Activated B cell treated with CpG ODN at 0.5 μM for 24 hours (primary cell): ENCODE results near the gene NPSR1. TPM values are rescaled to one million over a fixed set of nuclear protein-coding genes. Genes with fewer than 3 reads are reported as not detected.

Experiments used
- ATAC-seq: fragments of 200-7000 bp; cut with Tn5 transposase; one replicate; pipeline ENCODE4 v1.10.0; 2021; ENCODE audit warnings: low read depth, mild to moderate bottlenecking, moderate library complexity
- CTCF ChIA-PET: fragments of 350-600 bp; sonication (Branson Sonifier 250); formaldehyde crosslinking; loops from one replicate; lab custom pipeline; 2021; ENCODE audit warnings: antibody characterized with exemption; lab: Charles Lee
- POLR2A ChIA-PET: fragments of 350-600 bp; sonication (Branson Sonifier 250); formaldehyde crosslinking; loops from one replicate; lab custom pipeline; 2021; ENCODE audit warnings: antibody characterized with exemption; lab: Charles Lee
- DNase-seq: peaks from one replicate; pipeline ENCODE4 v3.0.0; 2022
- H3K27ac Mint-ChIP-seq: one replicate; pipeline ENCODE4 v1.8.0; 2020; ENCODE audit warnings: mixed read lengths
- H3K27me3 Mint-ChIP-seq: one replicate; pipeline ENCODE4 v1.8.0; 2021; ENCODE audit warnings: mixed read lengths
- H3K36me3 Mint-ChIP-seq: one replicate; pipeline ENCODE4 v1.8.0; 2021; ENCODE audit warnings: low read depth, mixed read lengths
- H3K4me1 Mint-ChIP-seq: one replicate; pipeline ENCODE4 v1.8.0; 2021; ENCODE audit warnings: mixed read lengths
- H3K4me3 Mint-ChIP-seq: one replicate; pipeline ENCODE4 v1.8.0; 2020; ENCODE audit warnings: mild to moderate bottlenecking, mixed read lengths
- H3K9me3 Mint-ChIP-seq: one replicate; pipeline ENCODE4 v1.8.0; 2020; ENCODE audit warnings: mixed read lengths
- intact Hi-C: fragments of 100-400 bp; cut with micrococcal nuclease; formaldehyde crosslinking; loops from one replicate; pipeline ENCODE4 v1.15.1; 2024
- total RNA-seq: library from RNA; stranded (reverse); gene quantifications from 2 replicates; pipeline ENCODE4 v1.2.3, GENCODE V29; 2022
- TF ChIP-seq, protein P1 (sequence below): fragments of 200-600 bp; IDR thresholded peaks from one replicate; pipeline ENCODE4 v1.8.0; 2022; ENCODE audit warnings: antibody characterized with exemption, mild to moderate bottlenecking

NPSR1 gene
- total RNA-seq, 1 donor from 2014 or later = not detected

DNA sequence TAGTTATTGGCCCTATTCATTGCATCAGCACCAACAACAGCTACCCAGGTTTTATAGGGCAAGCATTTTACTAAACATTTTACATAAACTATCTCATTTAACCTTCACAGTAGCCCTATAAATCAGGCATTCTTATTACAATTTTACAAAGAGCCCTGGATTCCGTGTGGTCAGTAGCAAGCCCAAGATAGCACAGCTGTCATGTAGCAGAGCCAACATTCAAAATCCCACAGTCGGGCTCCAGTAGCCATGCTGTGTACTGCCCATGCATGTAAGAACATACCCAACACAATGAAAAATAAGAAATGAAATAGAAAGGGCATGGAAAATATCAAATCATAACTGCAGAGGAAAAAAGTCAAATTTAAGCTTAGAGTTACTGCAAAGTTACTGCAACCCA lies 102.3 kb downstream of the NPSR1 start:
- Mint-ChIP-seq H3K9me3 (no peaks in the 10 kb centered on the region), H3K4me1 (no peaks in the 10 kb centered on the region), H3K27me3 (no peaks in the 10 kb centered on the region), H3K36me3 (no peaks in the 10 kb centered on the region), H3K4me3 (no peak overlapping the region), H3K27ac (no peak overlapping the region)
- TF ChIP-seq, protein P1, sequence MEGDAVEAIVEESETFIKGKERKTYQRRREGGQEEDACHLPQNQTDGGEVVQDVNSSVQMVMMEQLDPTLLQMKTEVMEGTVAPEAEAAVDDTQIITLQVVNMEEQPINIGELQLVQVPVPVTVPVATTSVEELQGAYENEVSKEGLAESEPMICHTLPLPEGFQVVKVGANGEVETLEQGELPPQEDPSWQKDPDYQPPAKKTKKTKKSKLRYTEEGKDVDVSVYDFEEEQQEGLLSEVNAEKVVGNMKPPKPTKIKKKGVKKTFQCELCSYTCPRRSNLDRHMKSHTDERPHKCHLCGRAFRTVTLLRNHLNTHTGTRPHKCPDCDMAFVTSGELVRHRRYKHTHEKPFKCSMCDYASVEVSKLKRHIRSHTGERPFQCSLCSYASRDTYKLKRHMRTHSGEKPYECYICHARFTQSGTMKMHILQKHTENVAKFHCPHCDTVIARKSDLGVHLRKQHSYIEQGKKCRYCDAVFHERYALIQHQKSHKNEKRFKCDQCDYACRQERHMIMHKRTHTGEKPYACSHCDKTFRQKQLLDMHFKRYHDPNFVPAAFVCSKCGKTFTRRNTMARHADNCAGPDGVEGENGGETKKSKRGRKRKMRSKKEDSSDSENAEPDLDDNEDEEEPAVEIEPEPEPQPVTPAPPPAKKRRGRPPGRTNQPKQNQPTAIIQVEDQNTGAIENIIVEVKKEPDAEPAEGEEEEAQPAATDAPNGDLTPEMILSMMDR = no peak
- ATAC-seq = no peak
- intact Hi-C loops = no loop called here
- ChIA-PET CTCF (no interaction called here), POLR2A (no interaction called here)
- no peak for DNase-seq

DNA sequence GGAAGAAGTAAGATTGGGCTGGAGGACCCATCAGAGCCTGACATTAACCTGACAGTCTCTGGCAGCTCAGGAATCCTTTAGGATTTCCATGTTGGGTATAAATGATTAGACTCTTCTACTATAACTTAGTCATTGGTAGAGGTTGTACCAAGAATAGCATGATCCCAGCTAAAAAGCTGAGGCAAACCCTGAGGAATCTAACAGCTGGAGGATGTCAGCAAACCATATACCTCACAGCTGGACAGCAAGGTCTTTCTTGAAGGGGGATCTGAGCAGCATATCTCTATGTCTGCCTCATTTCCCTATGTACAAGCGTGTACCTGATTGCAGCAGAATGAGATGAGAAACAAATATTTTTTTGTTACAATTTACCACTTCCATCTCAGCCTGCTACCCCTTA lies 103.2 kb downstream of the NPSR1 start:
- ATAC-seq = no peak
- DNase-seq = no peak
- no peak overlapping the region for H3K27ac Mint-ChIP-seq
- TF ChIP-seq, protein P1 = no peak
- H3K27me3 Mint-ChIP-seq = no peaks in the 10 kb centered on the region
- H3K9me3 Mint-ChIP-seq = peaks cover 2% of the 10 kb centered on the region
- H3K4me1 Mint-ChIP-seq = no peaks in the 10 kb centered on the region
- no peak overlapping the region for H3K4me3 Mint-ChIP-seq
- intact Hi-C loops = no loop called here
- POLR2A ChIA-PET = no interaction called here
- no peaks in the 10 kb centered on the region for H3K36me3 Mint-ChIP-seq
- CTCF ChIA-PET = no interaction called here

DNA sequence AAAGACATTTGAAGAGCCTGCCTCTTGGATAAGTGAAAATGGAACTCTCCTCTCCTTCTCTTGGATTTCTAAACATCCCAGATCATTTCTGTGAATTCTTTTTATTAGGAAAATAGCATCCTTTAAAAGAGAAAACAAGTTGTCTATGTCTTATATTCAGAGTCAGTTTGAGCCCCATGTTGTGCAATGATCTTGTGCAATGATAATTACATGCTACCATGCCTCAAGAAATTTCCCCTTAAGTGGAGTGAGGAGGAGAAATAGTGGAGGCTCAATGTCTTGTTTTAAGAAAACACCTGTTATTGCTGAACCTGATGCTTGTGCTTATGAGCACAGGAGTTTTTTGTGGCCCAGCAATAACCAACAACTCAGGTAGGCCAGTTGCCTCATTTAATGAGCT lies 103.6 kb downstream of the NPSR1 start:
- Mint-ChIP-seq H3K9me3 (peaks cover 2% of the 10 kb centered on the region), H3K36me3 (no peaks in the 10 kb centered on the region), H3K4me3 (no peak overlapping the region), H3K27ac (no peak overlapping the region), H3K4me1 (no peaks in the 10 kb centered on the region), H3K27me3 (no peaks in the 10 kb centered on the region)
- intact Hi-C loops = no loop called here
- CTCF ChIA-PET = no interaction called here
- POLR2A ChIA-PET = no interaction called here
- ATAC-seq (no peak), DNase-seq (no peak)
- TF ChIP-seq, protein P1 = no peak

DNA sequence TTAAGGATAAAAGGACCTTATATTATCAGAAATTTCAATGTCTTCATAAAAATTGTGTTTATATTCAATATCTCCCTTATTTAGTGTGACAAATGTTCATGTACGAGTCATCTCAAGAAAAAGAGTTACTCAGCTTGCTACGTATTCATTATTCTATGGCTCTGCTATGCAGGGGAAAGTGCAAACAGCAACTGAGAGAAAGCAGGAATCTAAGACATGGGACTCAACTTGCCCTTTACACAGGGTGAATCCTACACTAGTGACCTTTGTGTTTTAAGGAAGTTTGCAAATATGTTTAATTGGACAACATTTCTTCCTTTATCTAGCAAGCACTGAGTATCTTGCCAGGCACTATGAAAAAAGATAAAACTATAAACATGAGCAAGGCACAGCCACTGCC lies 104.7 kb downstream of the NPSR1 start:
- Mint-ChIP-seq H3K27me3 (no peaks in the 10 kb centered on the region), H3K9me3 (peaks cover 2% of the 10 kb centered on the region), H3K4me1 (no peaks in the 10 kb centered on the region), H3K27ac (no peak overlapping the region), H3K4me3 (no peak overlapping the region), H3K36me3 (no peaks in the 10 kb centered on the region)
- ATAC-seq (no peak), DNase-seq (no peak)
- intact Hi-C loops = no loop called here
- TF ChIP-seq, protein P1 = no peak
- CTCF ChIA-PET = no interaction called here
- POLR2A ChIA-PET = no interaction called here

DNA sequence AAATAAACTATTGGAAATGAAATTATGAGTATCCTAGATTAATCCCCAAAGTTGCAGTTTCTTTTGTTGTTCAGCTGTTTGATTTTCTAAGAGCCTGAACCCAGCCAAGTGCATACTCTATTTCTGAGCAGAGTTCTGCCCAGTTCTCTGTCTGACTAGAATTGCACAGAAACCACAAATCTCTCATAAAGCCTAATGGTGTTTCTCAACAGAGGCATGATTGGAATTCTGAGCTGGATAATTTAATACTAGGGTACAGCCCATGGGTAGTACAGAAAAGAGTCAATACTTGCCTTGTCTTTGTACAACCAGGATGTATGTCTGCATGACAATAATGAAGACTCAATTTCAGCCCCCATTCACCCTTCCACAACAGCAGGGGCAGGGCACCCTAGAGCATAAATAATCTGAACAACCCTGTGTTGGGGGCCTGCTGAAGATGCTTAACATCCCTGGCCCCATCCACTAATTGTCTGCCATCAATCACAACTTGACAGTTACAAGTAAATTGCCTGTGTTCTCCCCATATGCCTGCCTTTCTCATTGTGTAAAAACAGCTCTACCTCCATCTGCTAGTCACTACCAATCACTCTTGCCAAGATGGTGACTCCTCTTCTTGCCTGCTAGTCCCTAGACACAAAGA lies 114.4 kb downstream of the NPSR1 start:
- H3K27ac Mint-ChIP-seq = no peak overlapping the region
- H3K4me1 Mint-ChIP-seq = no peaks in the 10 kb centered on the region
- H3K27me3 Mint-ChIP-seq = no peaks in the 10 kb centered on the region
- TF ChIP-seq, protein P1 = no peak
- H3K9me3 Mint-ChIP-seq = peaks cover 3% of the 10 kb centered on the region
- intact Hi-C loops = no loop called here
- ATAC-seq = no peak
- ChIA-PET CTCF (no interaction called here), POLR2A (no interaction called here)
- DNase-seq = no peak
- no peak overlapping the region for H3K4me3 Mint-ChIP-seq
- H3K36me3 Mint-ChIP-seq = no peaks in the 10 kb centered on the region
